ENCODE data around the gene ESYT2.

The ESYT2 gene

GRCh38 chr7:158824028-158824427, 5.3 kb downstream of the ESYT2 start:
- no peak for DNase-seq (ENCODE audit: low spot score)

GRCh38 chr7:158821171-158822031, 7.9 kb downstream of the ESYT2 start:
- DNase-seq (ENCODE audit: low spot score): no peak

GRCh38 chr7:158820656-158821055, 8.7 kb downstream of the ESYT2 start:
- DNase-seq (ENCODE audit: low spot score): no peak

- DNase-seq (ENCODE audit: low spot score): no peak
These were observed 9.6 kb downstream of the ESYT2 start for GRCh38 chr7:158819571-158820203.

GRCh38 chr7:158818325-158819213, 10.7 kb downstream of the ESYT2 start:
- DNase-seq (ENCODE audit: low spot score): peak; percentile 81

GRCh38 chr7:158816995-158817394, 12.3 kb downstream of the ESYT2 start:
- DNase-seq (ENCODE audit: low spot score): no peak

GRCh38 chr7:158816271-158816670, 13.0 kb downstream of the ESYT2 start:
- DNase-seq (ENCODE audit: low spot score): no peak

- no peak for DNase-seq (ENCODE audit: low spot score)
These were observed 13.5 kb downstream of the ESYT2 start for GRCh38 chr7:158815800-158816128.

- DNase-seq (ENCODE audit: low spot score): no peak
These were observed 14.1 kb downstream of the ESYT2 start for GRCh38 chr7:158815083-158815799.

- no peak for DNase-seq (ENCODE audit: low spot score)
These were observed 14.7 kb downstream of the ESYT2 start for GRCh38 chr7:158814637-158815036.

- DNase-seq (ENCODE audit: low spot score): no peak
These were observed 16.6 kb downstream of the ESYT2 start for GRCh38 chr7:158812684-158813083.

GRCh38 chr7:158811894-158812293, 17.4 kb downstream of the ESYT2 start:
- no peak for DNase-seq (ENCODE audit: low spot score)

- DNase-seq (ENCODE audit: low spot score): no peak
These were observed 17.8 kb downstream of the ESYT2 start for GRCh38 chr7:158811461-158811860.

GRCh38 chr7:158810846-158811245, 18.5 kb downstream of the ESYT2 start:
- DNase-seq (ENCODE audit: low spot score): no peak

- no peak for DNase-seq (ENCODE audit: low spot score)
These were observed 19.7 kb downstream of the ESYT2 start for GRCh38 chr7:158809596-158809995.

GRCh38 chr7:158808126-158808525, 21.2 kb downstream of the ESYT2 start:
- no peak for DNase-seq (ENCODE audit: low spot score)

- DNase-seq (ENCODE audit: low spot score): no peak
These were observed 23.4 kb downstream of the ESYT2 start for GRCh38 chr7:158805937-158806336.

- DNase-seq (ENCODE audit: low spot score): no peak
These were observed 23.9 kb downstream of the ESYT2 start for GRCh38 chr7:158805414-158805813.

GRCh38 chr7:158804335-158804734, 25.0 kb downstream of the ESYT2 start:
- no peak for DNase-seq (ENCODE audit: low spot score)

GRCh38 chr7:158803367-158803969, 25.8 kb downstream of the ESYT2 start:
- no peak for DNase-seq (ENCODE audit: low spot score)

- DNase-seq (ENCODE audit: low spot score): no peak
These were observed 26.6 kb downstream of the ESYT2 start for GRCh38 chr7:158802535-158803366.
